H54 (cell line): ENCODE results near the gene COX10.

Experiments used
- DNase-seq: peaks from one replicate; pipeline ENCODE4 v3.0.0; 2011; ENCODE audit warnings: low spot score, mixed read lengths; ENCODE audit not compliant: insufficient read length
- FAIRE-seq: peaks from 3 replicates; lab custom pipeline; 2011; peaks lifted over from hg19 to GRCh38; lab: Jason Lieb, UNC
- POLR2A ChIP-seq: IDR thresholded peaks from 2 replicates; pipeline ENCODE4 v1.6.1; 2011; ENCODE audit warnings: low read depth, mild to moderate bottlenecking, low read length

Gene COX10

DNA sequence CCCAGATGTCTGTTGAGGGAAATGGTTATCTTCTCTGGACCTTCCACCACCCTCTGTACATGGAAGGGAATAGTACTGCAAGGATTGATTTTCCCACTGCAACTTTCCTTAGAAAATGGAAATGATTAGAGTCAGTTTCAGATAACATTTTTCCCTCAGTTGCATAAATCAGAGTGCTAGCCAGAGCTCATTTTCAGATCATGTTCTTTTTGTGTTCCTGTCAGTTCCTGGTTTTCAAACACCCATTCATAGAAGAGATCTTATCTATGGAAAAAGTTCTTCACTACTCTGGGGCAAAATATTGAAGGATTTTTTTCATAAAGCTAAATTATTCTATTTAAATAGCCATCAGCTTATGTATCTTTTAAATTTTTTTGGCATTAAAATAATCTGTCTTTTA, 11.7 kb upstream of the COX10 start:
- FAIRE-seq (no peak), DNase-seq (no peak)
- TF ChIP-seq POLR2A = no peak

GRCh38 chr17:14058051-14058450, 11.3 kb upstream of the COX10 start:
- TF ChIP-seq POLR2A = no peak
- DNase-seq (no peak), FAIRE-seq (no peak)

DNA sequence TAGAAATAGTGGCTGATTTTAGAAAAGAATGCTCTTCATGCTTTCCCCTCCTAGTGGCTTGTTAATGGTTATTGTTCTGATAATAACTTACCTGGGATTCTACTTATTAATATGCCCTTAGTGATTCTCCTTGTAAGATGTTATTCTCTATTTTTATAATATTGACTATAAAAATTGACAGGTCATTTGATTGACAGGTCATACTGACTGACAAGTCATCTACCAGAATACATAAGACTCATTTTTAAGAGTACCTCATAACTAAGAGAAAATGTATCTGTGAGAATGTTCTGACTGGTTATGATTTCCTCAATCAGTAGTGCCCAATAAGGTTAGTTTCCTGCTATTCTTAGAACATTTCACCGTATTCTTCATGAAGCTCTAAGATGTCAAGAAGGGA, 8.6 kb upstream of the COX10 start:
- no peak for FAIRE-seq
- DNase-seq = no peak
- TF ChIP-seq POLR2A = no peak

GRCh38 chr17:14061666-14062560, 7.4 kb upstream of the COX10 start:
- peak; percentile 70 for DNase-seq
- FAIRE-seq = peak; percentile 99
- TF ChIP-seq POLR2A = no peak

DNA sequence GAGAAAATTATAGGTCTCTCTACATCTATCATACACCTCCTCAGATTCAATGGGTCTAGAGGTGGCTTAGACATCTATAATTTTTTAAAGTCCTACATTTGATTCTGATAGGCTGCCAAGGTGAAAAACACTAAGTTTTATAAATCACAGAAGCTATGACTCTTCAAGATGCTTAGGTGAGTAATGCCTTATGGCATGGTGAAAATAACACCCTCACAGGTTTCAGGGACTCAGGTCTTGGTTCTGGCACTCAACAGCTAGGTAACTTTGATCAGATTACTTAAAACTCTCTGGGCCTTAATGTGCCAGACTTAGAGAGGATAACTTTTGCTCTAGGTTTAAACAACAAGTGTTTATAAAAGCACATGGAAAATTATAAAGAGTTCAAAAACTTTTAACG, 2.0 kb upstream of the COX10 start:
- DNase-seq = no peak
- TF ChIP-seq POLR2A = no peak
- FAIRE-seq = no peak

DNA sequence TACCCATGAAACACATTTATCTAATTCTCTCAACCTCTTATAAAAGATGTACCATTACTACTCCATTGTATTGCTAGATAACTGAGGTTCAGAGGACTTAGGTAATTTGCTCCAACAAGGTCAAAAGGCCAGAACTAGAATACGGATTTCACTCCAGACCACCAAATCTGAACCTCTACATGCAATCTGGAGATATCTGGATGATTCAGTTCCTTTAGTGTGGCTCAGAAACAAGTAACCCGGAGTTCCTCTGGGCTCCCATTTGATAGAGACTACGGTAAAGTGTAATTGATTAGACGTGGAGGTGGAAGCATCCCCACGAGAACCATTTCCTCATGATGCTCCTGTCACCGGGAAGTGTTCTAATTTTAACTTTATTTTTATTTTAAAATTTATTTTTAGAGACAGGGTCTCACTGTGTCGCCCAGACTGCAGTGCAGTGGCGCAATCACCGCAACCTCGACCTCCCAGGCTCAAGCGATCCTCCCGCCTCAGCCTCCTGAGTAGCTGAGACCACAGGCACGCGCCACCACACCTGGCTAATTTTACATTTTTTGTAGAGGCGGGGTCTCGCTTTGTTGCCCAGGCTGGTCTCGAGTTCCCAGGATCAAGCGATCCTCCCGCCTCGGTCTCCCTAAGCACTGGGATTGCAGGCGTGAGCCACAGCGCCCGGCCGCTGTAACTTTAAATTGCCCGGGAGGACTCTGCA, 608 bp upstream of the COX10 start:
- FAIRE-seq (no peak), DNase-seq (no peak)
- no peak for TF ChIP-seq POLR2A

DNA sequence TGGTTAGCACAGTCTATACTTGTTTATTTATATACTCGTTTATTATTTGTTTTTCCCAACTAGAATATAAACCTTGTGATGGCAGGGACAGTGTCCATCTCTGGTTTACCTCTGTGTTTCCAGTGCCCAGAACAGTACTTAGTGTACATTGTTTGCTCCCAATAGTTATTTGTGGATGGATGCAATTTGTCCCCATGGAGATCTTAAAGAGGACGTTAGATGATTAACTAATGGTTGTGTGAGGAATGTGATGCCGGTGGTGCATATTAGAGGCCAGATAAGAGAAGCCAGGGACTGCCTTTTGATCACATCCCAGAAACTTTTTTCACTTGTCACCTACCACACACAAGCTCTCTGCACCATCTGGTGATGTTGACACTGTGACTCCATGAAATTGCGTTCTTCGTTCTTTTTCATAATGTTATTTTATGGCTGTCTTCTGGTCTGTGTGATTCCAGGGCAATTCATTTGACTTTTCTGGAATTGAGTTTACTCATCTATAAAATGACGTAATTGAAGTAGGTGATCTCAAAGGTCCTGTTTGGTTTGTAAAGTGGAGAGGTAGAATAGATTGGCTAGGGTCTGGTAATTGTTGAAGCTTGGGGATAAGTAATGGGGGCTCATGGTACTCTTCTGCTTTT, 1.2 kb downstream of the COX10 start:
- no peak for TF ChIP-seq POLR2A
- DNase-seq (no peak), FAIRE-seq (no peak)

DNA sequence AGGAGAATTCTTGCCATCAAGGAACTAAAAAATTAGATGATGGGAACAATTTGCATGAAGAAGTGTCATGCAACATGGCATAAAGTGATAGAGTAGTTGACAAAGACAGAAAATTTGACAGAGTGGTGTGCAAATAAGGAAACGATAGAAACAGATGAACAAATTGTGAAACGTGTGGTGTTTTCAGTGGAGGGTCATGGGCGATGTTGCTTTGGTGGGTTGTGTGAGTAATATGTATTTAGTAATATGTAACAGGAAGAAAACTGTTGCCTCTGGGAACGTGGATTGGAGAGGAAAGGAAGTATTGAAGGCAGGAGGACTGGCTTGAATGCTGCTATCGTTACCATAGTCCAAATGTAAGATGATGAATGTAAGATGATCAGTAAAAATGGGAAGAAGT, 3.6 kb downstream of the COX10 start:
- no peak for TF ChIP-seq POLR2A
- DNase-seq (no peak), FAIRE-seq (no peak)

GRCh38 chr17:14078027-14078426, 8.7 kb downstream of the COX10 start:
- no peak for FAIRE-seq
- no peak for TF ChIP-seq POLR2A
- no peak for DNase-seq

DNA sequence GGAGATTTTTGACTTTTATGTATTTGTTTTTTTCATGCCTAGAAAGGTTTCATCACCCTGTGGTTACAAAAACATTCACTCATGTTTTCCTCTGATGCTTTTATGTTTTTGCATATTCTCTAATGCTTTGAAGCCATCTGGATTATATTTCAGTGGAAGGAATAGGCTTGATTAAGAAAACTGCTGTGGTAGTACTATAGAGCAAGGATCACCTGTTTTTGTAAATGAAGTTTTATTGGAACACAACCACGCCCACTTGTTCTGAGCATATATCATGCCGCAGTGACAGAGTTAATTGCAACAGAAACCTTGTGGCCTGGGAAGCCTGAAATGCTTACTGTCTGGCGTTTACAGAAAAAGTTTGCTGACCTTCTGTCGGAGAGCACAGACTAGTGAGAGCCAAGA, 11.5 kb downstream of the COX10 start:
- TF ChIP-seq POLR2A = no peak
- FAIRE-seq (no peak), DNase-seq (no peak)

DNA sequence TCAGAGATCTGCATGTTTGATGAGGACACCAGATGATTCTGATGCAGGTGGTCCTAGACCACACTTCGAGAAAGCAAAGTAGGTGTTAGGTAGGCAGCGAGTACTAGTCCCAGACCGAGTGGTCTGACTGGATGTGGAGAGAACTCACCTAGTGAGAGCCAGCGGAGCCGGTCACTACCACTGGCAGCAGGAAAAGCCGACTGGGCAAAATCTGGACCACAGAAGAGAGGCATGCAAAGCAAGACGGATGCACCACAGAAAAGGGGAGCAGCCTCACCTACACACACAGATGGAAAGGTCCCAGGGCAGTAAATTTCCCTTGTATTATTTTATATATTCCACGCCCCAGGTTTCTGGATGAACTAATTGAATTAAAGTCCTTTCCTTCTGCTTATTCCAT, 13.5 kb downstream of the COX10 start:
- DNase-seq (no peak), FAIRE-seq (no peak)
- no peak for TF ChIP-seq POLR2A

- TF ChIP-seq POLR2A = no peak
- no peak for FAIRE-seq
Measured at GRCh38 chr17:14084955-14085354, 15.7 kb downstream of the COX10 start.

DNA sequence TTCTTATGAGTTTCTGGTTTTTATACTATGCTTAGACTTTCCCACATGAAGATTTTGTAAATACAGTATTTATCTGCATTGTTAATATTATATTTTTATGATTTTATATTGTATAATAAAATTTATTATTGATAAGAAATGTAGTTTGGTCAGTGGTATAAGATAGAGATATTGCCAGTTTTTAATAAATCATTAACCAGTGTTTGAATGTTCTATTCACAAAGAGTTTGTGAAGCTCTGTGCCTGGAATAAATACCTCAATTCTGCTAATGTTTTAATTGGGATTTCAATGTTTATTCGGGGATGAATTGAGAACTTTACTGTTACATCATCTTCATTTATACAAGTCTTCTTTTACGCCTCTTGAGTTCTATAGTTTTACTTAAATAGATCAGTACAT, 16.9 kb downstream of the COX10 start:
- DNase-seq (no peak), FAIRE-seq (no peak)
- TF ChIP-seq POLR2A = no peak

More at GRCh38 chr17:14084955-14085354, 15.7 kb downstream of the COX10 start:
- DNase-seq = no peak

DNA sequence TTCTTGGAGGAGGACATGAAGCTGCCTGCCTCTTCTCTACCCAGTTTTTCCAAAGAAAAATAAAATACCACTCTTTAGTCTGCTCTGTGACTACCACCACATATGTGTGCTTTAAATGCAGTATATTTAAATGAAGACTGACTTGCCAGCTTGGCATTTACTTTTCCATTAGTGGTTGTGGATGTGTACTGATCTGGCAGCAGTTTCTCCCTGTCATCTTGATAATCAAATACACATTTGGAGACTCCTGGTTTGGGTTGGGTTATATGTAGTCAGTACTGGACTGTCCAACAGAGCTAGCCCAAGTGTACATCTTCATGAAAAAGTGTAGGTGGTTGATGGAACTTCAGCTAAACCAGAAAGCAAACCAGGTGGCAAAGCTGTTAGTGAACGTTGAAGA, 19.9 kb downstream of the COX10 start:
- FAIRE-seq (no peak), DNase-seq (no peak)
- TF ChIP-seq POLR2A = no peak
